GM18873 (cell line): ENCODE data around the gene MYRIP.
"Not testable (repeated sequence)": the region's sequence is repeated elsewhere in the genome, so short reads cannot be mapped to it uniquely, and the experiment has no call there.

ENCODE experiments used
- ATAC-seq: cut with Tn5 transposase; IDR thresholded peaks from one replicate; pipeline ENCODE4 v1.9.1; 2021; ENCODE audit warnings: mild to moderate bottlenecking, moderate library complexity, moderate number of reproducible peaks; ENCODE audit not compliant: unreplicated experiment, low FRiP score

The MYRIP gene

DNA sequence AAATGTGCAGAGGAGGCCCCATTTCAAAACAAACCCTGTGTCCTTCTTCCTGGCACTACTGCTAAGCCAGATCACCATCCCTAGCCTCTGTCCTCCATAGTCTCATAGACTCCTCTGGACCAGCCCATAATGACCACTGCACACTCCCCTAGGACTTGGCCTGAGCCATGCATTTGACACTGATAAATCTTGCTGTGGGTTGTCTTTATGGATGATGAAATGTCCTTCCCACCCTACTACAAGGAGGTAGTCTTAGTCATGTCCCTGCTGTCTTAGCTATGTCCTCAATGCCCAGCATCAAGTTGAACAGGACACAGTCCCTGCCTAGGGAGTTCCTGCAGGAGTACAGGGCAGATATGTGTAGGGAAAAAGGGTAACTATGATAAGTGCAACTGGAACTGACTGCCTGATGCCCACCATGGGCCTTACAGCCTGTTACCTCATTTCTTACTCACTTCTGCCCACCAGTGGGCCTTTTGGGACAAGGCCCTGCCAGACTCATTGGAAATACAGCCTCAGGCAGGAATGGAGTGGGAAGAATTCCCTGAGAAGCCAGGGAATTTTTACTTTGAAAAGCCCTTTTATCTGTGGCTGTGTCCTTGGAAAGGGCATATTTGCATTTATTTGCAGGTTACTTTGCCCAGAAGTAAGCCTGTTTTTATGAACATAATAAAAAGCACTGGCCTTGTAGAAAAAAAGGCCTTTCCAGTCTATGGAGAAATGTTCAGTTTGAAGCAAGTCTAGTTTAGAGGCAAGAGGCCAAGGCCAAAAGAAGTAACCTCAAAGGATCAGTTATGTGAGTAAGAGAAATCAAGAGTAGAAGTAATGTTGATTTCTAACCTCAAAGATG lies 300.5 kb downstream of the MYRIP start:
- ATAC-seq = no peak

DNA sequence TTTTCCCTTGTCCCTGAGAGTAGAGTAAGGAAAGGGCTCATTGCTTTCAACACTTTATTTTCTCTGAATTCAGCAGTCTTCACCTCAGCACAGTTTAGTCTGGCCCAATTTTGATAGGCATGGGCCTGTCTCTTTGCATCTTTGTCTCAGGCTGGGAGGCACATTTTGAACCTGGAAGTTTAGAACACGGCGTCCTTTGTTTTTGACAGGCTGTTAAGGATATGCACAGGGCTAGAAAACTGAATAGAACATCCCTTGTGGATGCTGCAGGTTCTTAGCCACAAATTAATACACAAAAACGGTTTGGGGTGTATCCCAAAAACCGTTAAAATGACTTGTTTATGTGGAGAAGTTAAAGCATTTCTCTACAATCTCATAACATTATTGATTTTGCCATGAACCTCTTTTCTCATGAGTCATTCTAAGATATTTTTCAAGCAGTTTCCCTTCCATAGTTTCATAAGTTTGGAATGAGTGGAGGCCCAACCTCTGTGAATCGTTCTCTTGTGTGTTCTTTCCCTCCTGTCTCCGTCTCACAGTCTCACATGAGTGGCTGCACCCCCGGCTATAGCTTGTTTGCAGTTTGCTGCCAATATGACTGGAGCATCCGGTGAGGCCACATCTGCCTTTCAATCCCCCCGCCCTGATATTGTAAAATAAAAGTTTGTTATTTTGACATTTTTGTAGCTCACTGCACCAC lies 307.2 kb downstream of the MYRIP start:
- no peak for ATAC-seq

DNA sequence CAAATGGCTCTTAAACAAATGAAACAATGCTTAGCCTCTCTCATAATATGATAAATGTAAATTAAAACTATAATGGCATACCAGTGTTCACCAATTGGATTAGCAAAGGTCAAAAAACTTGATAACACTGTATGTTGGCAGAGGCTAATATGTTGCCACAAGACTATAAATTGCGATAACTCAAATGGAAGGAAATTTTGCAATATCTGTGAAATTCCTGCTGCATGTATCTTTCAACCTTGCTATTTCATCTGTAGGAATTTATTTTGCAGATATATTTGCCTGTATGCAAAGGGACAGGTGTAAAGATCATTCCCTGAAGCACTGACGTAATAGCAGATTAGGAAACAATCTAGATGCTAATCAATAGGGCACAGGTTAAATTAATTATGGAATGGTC lies 308.7 kb downstream of the MYRIP start:
- no peak for ATAC-seq

DNA sequence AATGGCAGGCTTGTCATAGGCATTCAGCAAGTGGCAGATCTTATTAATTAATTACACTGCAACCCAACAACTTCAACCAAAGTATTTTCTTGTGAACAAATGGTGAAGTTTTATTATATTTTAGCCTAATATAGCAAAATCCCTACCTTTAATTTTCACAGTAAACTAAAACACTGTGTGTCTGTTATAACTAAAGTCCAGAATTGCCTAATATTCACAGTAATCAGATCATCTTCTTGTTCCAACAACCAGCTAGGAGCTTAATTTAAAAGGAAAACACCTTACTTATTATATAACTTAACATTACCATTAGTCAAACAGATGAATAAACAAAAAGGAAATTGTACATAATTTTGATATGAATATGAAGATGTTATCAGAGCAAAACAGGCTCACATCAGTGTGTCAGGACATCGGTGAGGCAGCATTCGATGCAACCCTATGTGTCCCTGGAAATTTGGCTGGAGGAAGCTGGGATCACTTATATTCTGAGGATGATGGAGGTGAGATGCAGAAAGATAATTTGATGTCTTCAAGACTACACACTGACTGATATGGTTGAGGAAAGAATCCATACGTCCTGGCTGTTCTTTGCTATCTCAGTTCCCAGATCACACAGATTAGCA lies 310.8 kb downstream of the MYRIP start:
- ATAC-seq = no peak

DNA sequence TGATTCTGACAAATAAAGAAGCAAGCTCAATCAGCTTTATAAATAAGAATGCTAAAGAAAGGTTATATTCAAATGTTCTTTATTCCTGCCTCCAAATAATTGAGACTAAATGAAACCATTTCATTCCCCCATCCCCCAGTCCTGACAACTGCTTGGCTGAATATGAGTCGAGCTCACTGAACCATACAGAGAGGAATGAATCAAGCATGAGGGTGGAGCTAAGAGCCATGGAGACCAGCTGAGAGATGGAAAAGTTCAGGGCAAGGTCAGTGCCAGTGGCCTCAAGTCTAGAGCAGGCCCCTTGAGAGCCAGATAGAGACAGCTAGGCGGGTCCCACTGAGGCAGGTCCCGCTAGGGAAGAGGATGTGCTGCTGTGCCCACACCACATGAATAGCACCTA lies 311.4 kb downstream of the MYRIP start:
- ATAC-seq = no peak

DNA sequence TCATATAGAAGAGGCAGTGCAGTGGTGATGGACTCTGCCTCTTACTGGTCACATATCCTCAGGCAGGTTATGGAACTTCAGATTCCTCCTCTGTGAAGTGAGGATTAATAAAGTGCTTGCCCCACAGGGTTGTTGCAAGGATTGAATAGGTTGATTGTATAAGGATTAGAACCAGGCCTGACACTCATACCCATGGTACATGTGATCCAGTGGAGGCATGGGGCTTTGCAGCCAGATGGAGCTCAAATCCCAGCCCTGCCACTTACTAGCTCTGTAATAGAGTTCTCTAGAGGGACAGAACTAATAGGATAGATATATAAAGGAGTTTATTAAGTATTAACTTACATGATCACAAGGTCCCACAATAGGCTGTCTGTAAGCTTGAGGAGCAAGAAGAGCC lies 315.5 kb downstream of the MYRIP start:
- no peak for ATAC-seq

DNA sequence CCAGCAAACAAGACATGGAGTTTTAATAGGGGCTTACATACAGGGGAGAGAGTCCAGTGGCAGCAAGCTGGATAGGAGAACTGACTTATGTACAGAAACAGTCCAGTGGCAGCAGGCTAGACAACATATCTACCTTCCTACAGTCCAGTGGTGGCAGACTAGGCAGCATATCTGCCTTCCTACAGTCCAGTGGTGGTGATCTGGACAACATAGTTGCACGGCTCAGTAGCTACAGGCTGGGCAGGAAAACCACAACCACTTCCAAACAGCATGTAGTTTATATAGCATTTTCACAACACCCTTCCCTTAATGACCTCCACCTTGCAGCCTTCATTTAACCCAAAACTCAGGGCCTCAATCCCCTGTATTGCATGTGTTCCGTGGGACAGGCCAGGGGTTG lies 318.8 kb downstream of the MYRIP start:
- ATAC-seq = no peak

DNA sequence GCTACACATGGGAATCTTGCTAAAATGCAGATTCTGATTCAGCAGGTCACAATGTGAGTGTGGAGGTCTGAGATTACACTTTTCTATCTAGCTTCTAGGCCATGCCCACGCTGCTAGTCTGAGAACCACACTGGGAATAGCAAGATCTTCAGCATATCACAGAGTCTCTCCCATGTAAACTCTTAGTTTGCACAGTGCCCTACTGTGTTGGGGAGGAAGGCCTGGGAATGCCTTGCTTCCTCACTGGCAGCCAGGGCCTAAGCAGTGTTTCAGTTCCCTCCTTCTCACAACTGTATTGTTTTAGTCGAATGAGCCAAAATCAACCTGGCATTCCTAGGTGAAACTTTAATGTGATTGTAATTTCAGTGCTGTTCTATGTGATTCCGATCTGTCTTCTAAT lies 320.1 kb downstream of the MYRIP start:
- no peak for ATAC-seq

DNA sequence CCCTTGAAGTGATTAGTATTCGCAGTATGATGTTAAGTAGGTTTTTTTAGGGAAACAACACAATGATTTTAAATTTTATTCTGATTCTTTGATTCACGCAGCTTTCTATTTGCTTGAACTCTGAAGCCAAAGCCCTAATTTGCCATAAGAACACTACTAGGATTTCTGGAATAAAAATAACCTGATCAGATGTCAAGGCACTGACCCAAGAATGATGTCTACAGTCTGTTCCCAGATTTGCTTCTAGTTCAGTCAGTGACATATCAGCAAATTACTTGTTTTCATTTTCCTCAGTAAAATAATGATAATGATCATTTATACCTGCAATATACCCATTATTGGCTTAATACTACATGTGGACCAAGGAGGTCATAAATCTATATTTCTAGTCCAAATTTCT lies 320.6 kb downstream of the MYRIP start:
- no peak for ATAC-seq

DNA sequence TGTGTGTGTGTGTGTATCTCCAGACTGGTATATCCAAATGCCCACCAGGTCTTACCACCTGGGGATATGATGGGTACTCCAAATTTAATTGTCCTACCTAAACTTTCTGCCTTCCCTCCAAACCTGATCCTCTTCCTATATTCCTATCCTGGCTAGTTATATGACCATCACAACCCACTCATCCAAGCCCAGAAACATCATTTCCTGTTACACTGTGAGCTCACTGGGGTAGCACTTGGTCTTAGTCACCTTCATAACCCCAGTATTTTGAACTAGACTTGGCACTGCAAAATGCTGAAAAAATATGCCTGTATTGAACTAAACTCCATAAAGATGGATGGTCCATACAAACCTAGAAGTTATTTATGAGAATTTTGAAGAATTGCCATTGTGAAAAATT lies 321.3 kb downstream of the MYRIP start:
- ATAC-seq = no peak

DNA sequence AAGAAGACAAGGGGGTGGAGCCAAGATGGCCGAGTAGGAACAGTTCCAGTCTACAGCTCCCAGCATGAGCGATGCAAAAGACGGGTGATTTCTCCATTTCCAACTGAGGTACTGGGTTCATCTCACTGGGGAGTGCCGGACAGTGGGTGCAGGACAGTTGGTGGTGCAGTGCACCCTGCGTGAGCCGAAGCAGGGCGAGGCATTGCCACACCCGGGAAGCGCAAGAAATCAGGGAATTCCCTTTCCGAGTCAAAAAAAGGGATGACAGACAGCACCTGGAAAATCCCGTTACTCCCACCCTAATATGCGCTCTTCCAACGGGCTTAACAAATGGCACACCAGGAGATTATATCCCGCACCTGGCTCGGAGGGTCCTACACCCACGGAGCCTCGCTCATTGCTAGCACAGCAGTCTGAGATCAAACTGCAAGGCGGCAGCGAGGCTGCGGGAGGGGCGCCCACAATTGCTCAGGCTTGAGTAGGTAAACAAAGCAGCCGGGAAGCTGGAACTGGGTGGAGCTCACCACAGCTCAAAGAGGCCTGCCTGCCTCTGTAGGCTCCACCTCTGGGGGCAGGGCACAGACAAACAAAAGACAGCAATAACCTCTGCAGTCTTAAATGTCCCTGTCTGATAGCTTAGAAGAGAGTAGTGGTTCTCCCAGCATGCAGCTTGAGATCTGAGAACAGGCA lies 324.6 kb downstream of the MYRIP start:
- not testable (repeated sequence) for ATAC-seq

DNA sequence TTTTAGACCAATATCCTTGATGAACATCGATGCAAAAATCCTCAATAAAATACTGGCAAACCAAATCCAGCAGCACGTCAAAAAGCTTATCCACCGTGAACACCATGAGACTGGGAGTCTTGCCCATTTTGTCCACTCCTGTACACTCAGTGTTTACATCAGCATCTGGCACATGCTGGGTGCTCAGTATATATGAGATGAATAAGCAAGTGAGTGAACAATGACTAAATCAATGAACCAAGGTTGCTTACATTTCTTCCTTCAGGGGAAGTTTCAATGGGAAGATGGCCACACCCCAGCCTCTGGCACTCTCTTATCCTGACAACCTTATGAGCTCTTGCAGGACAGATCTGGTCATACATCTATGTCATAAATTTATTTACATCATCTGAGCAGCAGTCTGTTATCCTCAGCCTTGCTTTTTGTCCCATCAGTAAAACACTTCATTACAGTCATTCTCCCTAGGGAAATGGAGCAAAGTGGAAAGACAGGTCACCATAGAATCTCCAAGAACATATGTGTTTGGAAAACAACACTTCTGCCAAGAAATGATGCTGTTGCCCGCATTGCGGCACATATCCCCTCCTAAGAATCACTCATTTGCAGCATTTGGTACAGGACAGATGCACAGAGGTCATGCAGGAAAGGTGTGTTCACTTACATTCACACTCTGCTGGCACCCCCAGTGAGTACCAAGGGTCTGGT lies 328.3 kb downstream of the MYRIP start:
- ATAC-seq = no peak

DNA sequence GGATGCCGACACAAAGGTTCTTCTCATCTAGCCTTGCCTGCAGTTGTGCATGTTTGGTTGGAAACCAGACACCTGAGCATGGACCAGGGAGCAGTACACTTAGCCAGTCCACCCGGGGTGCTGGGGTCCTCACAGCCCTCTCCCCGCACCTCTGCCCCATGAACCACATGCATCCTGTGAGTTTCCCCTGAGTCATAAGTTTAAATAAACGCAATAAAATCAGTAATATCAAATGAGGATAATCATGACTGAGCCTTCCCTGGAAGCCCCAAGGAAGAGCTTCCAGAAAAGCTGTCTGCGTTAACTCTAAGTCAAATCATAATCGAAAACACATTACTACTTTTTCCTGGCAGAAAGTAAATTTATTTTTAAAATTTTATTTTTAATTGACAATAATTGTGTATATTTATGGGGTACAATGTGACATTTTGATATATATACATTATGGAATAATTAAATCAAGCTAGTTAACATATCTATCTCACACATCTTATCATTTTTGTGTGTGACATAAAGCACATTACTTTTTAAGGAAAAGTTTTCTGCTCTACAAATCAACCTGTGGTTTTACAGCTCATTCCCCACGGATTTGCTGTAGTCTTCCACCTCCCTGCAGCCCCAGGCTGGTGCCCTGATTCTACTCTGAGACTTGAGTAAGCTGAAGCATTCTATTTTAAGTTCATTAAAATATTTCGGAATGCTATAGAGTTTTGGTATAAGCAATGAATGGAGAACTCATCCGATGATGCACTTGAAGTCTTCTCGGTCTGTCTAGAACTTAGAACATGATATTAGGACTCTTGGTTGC lies 334.1 kb downstream of the MYRIP start:
- no peak for ATAC-seq

DNA sequence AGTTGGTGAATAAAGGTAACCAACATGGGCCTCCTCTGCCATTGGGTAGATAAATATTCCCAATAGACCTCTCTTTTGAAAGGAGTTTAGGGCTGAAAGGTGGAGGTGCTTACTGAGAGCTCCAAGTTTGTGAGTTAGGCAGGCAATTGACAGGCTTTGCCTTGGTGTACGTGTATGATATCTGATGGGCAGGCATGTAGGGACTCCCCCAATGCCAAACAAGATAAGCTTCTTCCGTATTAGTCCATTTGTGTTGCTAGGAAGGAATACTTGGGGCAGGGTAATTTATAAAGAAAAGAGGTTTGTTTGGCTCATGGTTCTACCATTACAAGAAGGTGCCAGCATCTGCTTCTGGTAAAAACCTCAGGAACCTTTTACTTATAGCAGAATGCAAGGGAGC lies 339.4 kb downstream of the MYRIP start:
- no peak for ATAC-seq

DNA sequence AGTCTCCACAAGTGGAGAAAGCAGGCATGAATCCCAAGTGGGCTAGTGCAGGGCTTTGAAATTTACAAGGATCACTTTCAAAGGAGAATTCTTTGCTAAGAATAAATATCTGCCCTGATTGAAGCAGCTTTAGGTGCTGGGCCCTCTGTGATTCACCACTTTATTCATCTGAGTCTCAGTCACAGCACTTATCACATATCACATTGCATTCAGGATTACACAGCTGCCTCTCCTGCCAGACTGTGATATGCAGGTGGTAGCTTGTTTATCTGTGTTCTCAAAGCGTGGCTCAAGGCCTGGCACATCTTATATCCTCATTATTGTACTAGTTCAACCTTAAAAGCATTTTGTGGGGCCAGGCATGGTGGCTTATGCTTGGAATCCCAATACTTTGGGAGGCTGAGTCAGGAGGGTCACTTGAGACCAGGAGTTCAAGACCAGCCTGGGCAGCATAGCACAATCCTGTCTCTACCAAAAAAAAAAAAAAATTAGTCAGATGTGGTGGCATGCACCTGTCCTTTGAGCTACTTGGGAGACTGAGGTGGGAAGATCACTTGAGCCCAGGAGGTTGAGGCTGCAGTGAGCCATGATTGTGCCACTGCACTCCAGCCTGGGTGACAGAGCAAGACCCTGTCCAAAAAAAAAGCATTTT lies 343.2 kb downstream of the MYRIP start:
- ATAC-seq = no peak

DNA sequence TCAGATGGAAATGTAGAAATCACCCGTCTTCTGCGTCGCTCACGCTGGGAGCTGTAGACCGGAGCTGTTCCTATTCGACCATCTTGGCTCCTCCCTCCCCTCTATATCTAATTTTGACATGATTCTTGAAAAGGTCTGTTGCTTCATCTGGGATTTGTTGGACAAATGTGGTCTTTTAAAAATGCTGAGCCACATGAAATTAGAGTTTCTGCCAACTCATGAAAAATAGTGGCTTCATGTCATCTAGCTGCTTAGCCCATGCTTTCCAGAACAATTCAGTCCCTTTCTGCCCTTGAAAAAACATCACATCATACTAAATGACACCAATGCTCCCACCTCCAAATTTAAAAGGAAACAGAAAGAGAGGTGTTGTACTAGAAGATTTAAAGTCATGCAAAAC lies 351.5 kb downstream of the MYRIP start:
- no peak for ATAC-seq

DNA sequence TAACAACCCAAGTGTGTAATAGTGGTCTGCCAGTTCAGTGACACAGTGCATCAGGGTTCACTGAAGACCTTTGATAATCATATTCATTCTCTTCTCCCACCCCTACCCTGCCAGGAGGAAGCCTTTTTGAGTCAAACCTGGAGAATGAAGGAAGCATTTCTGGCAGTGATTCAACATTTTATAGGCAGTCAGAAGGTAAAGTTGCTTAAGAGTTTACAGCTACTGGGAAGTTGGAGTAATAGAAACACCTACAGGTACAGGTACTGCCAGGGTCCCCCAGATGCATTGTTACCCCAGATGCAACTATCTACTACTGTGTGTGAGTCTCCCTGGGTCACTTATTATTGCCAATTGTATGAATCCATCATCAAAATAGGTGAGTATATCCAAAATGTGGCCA lies 353.2 kb downstream of the MYRIP start:
- ATAC-seq = no peak

DNA sequence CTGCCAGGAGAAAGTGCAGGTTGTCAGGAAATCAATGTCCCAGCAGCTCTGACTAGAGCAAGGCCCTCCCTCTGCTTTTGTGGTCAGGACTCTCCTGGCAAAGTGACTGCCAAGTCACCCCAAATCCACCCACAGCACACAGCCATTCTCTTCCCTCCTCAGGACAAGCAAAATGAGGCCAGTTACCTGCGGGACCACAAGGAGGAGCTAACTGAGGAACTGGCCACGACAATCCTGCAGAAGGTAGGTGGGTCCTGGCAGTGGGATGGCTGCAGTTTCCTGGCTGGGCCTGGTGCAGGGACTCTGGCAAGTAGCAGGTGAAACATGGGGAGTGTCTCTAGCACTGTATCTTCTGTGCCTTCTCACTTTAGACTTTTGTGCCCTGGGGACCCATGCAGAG lies 357.6 kb downstream of the MYRIP start:
- no peak for ATAC-seq

DNA sequence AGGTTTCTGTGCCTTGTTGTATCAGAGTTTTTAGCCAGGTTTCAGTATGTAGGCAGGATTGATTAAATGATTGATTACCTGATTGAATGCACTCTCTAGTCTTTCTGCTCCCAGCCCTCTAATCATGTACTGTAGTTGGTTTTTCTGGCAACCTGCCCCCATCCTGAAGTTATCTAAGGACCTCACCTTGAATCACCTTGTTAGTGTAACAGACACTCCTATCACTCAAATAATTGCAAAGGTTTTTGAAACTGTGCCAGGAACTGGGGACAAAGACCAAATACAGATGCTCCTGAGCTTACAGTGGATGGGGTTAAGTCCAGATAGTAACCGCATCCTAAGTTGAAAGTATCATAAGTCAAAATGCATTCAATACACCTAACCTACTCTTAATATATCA lies 358.5 kb downstream of the MYRIP start:
- no peak for ATAC-seq
